ENCODE data around the gene S1PR5.
"Not testable (repeated sequence)": the region's sequence is repeated elsewhere in the genome, so short reads cannot be mapped to it uniquely, and the experiment has no call there.

The S1PR5 gene

GRCh38 chr19:10543420-10544241 is 26.4 kb upstream of the S1PR5 start, which contains the start of gene ATG4D:
ATG4D (plus strand) TSS chr19:10543904; CDS start chr19:10544091, 187 bp downstream.
- no peak for FAIRE-seq

- no peak for FAIRE-seq
Measured at GRCh38 chr19:10543059-10543419, 25.8 kb upstream of the S1PR5 start.

GRCh38 chr19:10539016-10539415 is 21.8 kb upstream of the S1PR5 start:
- not testable (repeated sequence) for FAIRE-seq

GRCh38 chr19:10538204-10538983 is 21.1 kb upstream of the S1PR5 start:
- FAIRE-seq, result no peak

GRCh38 chr19:10537668-10538067 is 20.4 kb upstream of the S1PR5 start:
- FAIRE-seq, result no peak

- no peak for FAIRE-seq
Measured at GRCh38 chr19:10535613-10536012, 18.4 kb upstream of the S1PR5 start.

GRCh38 chr19:10533646-10534386 is 16.6 kb upstream of the S1PR5 start:
- FAIRE-seq, result no peak

- no peak for FAIRE-seq
Measured at GRCh38 chr19:10532457-10532856, 15.2 kb upstream of the S1PR5 start.

- FAIRE-seq, result not testable (repeated sequence)
Measured at GRCh38 chr19:10526887-10527286, 9.6 kb upstream of the S1PR5 start.

GRCh38 chr19:10525636-10526035 is 8.4 kb upstream of the S1PR5 start:
- no peak for FAIRE-seq

GRCh38 chr19:10523135-10523636 is 5.9 kb upstream of the S1PR5 start:
- no peak for FAIRE-seq

- FAIRE-seq, result no peak
Measured at GRCh38 chr19:10521461-10522171, 4.4 kb upstream of the S1PR5 start.

- FAIRE-seq, result no peak
Measured at GRCh38 chr19:10520652-10521318, 3.5 kb upstream of the S1PR5 start.

- no peak for FAIRE-seq
Measured at GRCh38 chr19:10519421-10519820, 2.2 kb upstream of the S1PR5 start.

GRCh38 chr19:10518444-10519361 is 1.5 kb upstream of the S1PR5 start:
- FAIRE-seq, result no peak

- no peak for FAIRE-seq
Measured at GRCh38 chr19:10517760-10518443, 655 bp upstream of the S1PR5 start.

- no peak for FAIRE-seq
Measured at GRCh38 chr19:10516671-10517286, 468 bp downstream of the S1PR5 start.

GRCh38 chr19:10516064-10516385 is 1.2 kb downstream of the S1PR5 start:
- no peak for FAIRE-seq

- no peak for FAIRE-seq
Measured at GRCh38 chr19:10514211-10515145, 2.8 kb downstream of the S1PR5 start.

All from TTC549 (cell line).